Esophagus muscularis mucosa (tissue), 4 donors: ENCODE data around the gene NBAS.

ENCODE experiments used
- CTCF ChIP-seq, 3 experiments: fragments of 200-600 bp in 2 of 3; fragments of 450-650 bp in 1 of 3; sonication (generic) in 2 of 3; IDR thresholded peaks; one replicate each; pipeline ENCODE4 v1.5.1; 2017 to 2019; ENCODE audit warnings: antibody characterized with exemption in 3 of 3, mild to moderate bottlenecking in 2 of 3, moderate library complexity in 1 of 3
- EP300 ChIP-seq: sonication (generic); formaldehyde crosslinking; IDR thresholded peaks from one replicate; pipeline ENCODE4 v1.6.1; 2017; ENCODE audit warnings: antibody characterized with exemption
- POLR2A ChIP-seq: fragments of 450-650 bp; IDR thresholded peaks from one replicate; pipeline ENCODE4 v1.6.1; 2017; ENCODE audit warnings: antibody characterized with exemption, moderate library complexity, mild to moderate bottlenecking, low read depth
- POLR2AphosphoS5 ChIP-seq, 2 donors: sonication (generic); formaldehyde crosslinking; IDR thresholded peaks; one replicate each; pipeline ENCODE4 v1.6.1; 2017; ENCODE audit warnings: antibody characterized with exemption in 2 of 2

DNA sequence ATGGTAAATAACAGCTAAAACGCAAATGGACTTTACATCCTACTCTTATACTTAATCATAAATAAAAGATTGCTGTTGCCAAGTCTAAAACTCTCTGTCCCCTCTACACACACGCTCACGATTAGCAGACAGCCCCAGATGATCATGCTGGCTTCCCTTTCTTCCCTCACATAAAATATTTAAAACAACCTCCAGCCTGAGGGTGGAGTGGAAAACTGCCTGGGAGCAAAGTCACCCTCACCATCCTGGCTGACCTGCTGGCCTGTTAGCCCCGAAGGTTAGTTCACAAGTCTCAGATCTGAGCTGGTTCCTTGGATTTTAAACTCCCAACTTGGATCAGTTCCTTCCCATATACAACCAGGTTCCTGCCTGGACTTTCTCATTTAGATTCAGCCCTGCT lies 288.2 kb downstream of the NBAS start:
- TF ChIP-seq CTCF (IDR thresholded peaks at IDR 0.05) (no peak), POLR2AphosphoS5 (IDR thresholded peaks at IDR 0.05) (no peak), POLR2A (no peak), EP300 (no peak)
